ENCODE results near the gene MAP10.
A peak's percentile ranks its signal among the peaks of the same experiment; 100 is the strongest.

The MAP10 gene

GRCh38 chr1:232805269-232806185 is at the start of gene MAP10:
Gene MAP10 (plus strand): TSS chr1:232805416. CDS start chr1:232805450, 34 bp downstream.
- H3K27ac ChIP-seq: peak within 1 kb of the TSS; percentile 27; the same call in 1 of the 2 replicates
- no peak for TF ChIP-seq CTCF (conservative IDR thresholded peaks at IDR 0.05)

GRCh38 chr1:232764458-232765251 is 40.6 kb upstream of the MAP10 start:
- H3K27ac ChIP-seq: peak overlapping the region; percentile 97
- TF ChIP-seq CTCF (conservative IDR thresholded peaks at IDR 0.05): no peak

- TF ChIP-seq CTCF (conservative IDR thresholded peaks at IDR 0.05): no peak
- peak overlapping the region; percentile 97 for H3K27ac ChIP-seq
Observed at GRCh38 chr1:232765542-232765941, 39.7 kb upstream of the MAP10 start.

- TF ChIP-seq CTCF (conservative IDR thresholded peaks at IDR 0.05): no peak
- H3K27ac ChIP-seq: peak overlapping the region; percentile 97
Observed at GRCh38 chr1:232766241-232766890, 38.9 kb upstream of the MAP10 start.

- peak overlapping the region; percentile 97 for H3K27ac ChIP-seq
- no peak for TF ChIP-seq CTCF (conservative IDR thresholded peaks at IDR 0.05)
Observed at GRCh38 chr1:232766904-232767303, 38.3 kb upstream of the MAP10 start.

- H3K27ac ChIP-seq: peak overlapping the region; percentile 97
- no peak for TF ChIP-seq CTCF (conservative IDR thresholded peaks at IDR 0.05)
Observed at GRCh38 chr1:232767305-232768074, 37.7 kb upstream of the MAP10 start.

Measured in VCaP (cell line).